IPS-15b (cell line): Measurements from ENCODE around the gene DMKN.
"Not testable (repeated sequence)": the region's sequence is repeated elsewhere in the genome, so short reads cannot be mapped to it uniquely, and the experiment has no call there.

Experiments used
- H3K27me3 ChIP-seq: one replicate; pipeline ENCODE4 v1.6.1; 2013; ENCODE audit warnings: low read length; ENCODE audit not compliant: control insufficient read depth, insufficient read depth
- H3K36me3 ChIP-seq: one replicate; pipeline ENCODE4 v1.6.1; 2013; ENCODE audit warnings: low read length; ENCODE audit not compliant: control insufficient read depth, insufficient read depth
- H3K4me1 ChIP-seq: one replicate; pipeline ENCODE4 v1.6.1; 2013; ENCODE audit warnings: mild to moderate bottlenecking, low read length; ENCODE audit not compliant: control insufficient read depth, insufficient read depth
- H3K4me3 ChIP-seq: one replicate; pipeline ENCODE4 v1.5.1; 2013; ENCODE audit warnings: low read depth, low read length
- H3K9ac ChIP-seq: one replicate; pipeline ENCODE4 v1.6.1; 2013; ENCODE audit warnings: low read depth, mild to moderate bottlenecking, low read length
- H3K9me3 ChIP-seq: one replicate; pipeline ENCODE4 v1.6.1; 2013; ENCODE audit warnings: mild to moderate bottlenecking, low read length; ENCODE audit not compliant: control insufficient read depth, insufficient read depth

Gene DMKN

DNA sequence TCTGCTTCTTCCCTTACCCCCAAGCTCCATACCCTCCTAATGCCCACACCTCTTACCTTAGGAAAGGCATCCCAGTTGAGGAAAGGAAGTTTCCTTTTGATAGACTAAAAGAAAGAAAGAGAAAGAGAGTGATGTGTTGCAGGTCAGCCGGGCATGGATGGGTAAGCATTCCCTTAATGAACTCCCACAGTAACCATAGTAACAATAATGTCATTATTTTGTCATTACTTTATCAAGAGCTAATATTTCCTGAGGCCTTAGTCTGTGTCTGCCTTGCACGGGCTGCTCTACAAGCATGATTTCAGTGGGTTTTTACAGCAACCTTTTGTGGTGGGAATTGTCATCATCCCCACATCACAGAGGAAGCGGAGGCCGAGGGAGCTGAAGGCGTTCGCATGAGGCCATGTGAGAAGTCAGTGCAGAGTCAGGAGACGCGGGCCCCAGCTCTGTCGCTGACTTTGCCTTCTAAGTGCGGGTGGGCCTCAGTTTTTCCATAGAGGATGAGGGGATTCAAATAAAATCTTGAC, 25.7 kb downstream of the DMKN start:
- Histone ChIP-seq H3K27me3 (no peaks in the 10 kb centered on the region), H3K9ac (no peak overlapping the region), H3K36me3 (no peaks in the 10 kb centered on the region), H3K4me3 (no peak overlapping the region), H3K9me3 (no peaks in the 10 kb centered on the region), H3K4me1 (no peaks in the 10 kb centered on the region)

DNA sequence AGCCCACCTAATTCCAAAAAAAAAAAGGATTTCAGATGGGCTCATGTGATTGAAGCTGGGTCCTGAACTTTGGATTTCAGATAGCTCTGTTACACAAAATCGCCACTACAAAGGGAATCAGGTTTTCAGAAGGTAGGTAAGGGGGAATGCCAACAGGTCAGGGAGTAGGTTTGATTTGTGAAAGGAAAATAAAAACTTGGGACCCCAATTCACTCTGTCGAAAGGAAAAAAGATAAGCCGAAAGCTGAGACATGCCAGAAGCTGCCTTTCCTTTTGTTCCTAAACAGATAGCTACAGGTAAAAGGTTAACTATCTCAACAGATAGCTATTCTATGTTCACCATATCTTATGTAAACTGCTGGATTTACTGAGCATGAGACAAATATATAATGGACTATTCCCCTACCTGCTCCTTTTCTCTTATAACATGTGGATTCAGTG, 27.2 kb downstream of the DMKN start:
- H3K9me3 ChIP-seq = no peaks in the 10 kb centered on the region
- H3K27me3 ChIP-seq = no peaks in the 10 kb centered on the region
- H3K9ac ChIP-seq = no peak overlapping the region
- H3K4me1 ChIP-seq = no peaks in the 10 kb centered on the region
- H3K4me3 ChIP-seq = no peak overlapping the region
- H3K36me3 ChIP-seq = no peaks in the 10 kb centered on the region

DNA sequence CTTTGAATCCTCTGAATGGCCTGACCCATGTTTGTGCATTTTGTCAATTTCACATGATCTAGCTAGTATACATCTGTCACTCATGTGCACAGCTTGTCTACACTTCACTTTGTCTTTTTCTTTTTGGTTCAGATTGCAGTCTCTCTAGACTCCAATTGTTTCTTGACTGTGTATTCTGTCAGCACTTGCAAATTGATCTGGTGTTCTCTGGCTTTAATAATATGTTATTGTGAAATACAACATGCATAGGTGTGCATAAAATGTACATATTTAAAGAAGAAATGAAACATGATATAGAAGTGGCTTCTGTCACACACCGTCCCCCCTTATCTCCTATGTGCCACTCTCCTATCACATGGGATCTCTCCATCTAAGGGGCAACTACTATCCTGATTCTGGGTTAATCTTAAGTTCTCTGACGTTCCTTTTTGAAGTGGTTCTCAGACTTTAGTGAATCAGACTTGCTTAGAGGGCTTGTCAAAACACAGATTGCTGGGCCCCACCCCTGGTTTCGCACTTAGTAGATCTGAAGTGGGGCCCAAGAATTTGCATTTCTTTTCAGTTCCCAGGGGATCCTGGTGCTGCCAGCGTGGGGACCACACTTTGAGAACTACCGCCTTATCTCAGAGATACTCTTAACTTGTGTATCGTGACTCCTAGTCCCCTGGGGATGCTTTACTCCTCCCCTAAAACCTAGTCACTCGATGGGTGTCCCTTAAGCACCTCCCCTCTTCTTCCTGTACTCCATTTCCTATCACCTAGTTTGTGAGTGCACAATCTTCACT, 29.0 kb downstream of the DMKN start:
- Histone ChIP-seq H3K9ac (no peak overlapping the region), H3K36me3 (no peaks in the 10 kb centered on the region), H3K27me3 (no peaks in the 10 kb centered on the region)

DNA sequence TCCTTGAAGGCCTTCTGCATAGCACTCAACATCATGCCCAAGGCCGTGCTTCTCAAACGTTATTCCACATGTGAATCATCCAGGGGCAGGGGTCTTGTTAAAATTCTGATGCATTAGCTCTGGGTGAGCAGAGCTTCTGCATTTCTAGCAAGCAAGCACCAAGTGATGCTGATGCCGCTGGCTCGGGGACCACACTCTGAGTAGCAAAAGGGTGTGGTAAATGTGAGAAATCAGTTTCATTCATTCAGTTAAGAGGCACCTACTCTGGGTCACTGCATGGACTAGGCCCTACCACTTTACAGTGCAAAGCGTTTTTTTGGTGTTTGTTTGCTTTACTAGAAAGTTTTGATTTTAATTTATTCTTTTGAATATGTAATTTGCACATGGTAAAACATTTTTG, 30.4 kb downstream of the DMKN start:
- Histone ChIP-seq H3K9me3 (no peaks in the 10 kb centered on the region), H3K36me3 (no peaks in the 10 kb centered on the region), H3K27me3 (no peaks in the 10 kb centered on the region), H3K4me1 (no peaks in the 10 kb centered on the region), H3K9ac (no peak overlapping the region), H3K4me3 (no peak overlapping the region)

More for the DNA sequence above, 29.0 kb downstream of the DMKN start:
- Histone ChIP-seq H3K9me3 (no peaks in the 10 kb centered on the region), H3K4me3 (no peak overlapping the region), H3K4me1 (no peaks in the 10 kb centered on the region)

DNA sequence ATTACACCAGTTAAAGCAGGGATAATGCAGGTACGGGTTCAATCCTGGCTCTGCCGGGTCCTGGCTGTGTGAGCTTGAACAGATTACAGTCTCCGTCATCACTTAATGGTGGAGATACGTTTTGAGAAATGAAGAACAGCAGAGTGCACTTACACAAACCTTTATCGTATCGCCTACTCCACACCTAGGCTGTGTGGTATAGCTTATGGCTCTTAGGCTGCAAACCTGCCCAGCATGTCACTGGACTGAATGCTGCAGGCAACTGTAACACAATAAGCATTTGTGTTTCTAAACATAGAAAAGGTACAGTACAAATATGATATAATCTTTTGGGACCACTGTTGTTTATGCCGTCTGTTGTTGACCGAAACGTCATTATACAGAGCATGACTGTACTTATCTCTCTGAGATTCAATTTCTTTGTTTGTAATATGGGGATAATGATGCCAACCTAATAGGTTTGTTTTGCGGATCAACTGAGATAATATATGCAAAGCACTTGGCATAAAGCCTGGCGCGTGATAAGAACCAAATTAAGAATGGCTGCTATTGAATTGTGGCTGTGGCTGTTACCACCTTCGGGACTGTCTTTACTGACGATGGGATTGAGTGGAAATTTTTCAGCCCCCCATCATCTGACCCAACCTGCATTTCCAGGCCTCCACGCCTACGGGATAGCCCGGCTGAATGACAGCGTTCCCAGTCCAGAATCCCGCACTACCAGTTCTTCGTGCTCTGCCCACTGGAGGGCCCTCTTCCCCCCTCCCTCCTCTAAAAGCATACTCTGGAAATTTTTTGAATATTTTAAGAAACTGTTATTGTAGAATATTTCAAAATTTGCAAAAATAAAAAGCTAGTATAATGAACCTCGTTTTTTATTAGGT, 34.4 kb downstream of the DMKN start:
- no peaks in the 10 kb centered on the region for H3K9me3 ChIP-seq
- H3K27me3 ChIP-seq = no peaks in the 10 kb centered on the region
- no peaks in the 10 kb centered on the region for H3K4me1 ChIP-seq
- no peak overlapping the region for H3K4me3 ChIP-seq
- no peaks in the 10 kb centered on the region for H3K36me3 ChIP-seq
- H3K9ac ChIP-seq = no peak overlapping the region

DNA sequence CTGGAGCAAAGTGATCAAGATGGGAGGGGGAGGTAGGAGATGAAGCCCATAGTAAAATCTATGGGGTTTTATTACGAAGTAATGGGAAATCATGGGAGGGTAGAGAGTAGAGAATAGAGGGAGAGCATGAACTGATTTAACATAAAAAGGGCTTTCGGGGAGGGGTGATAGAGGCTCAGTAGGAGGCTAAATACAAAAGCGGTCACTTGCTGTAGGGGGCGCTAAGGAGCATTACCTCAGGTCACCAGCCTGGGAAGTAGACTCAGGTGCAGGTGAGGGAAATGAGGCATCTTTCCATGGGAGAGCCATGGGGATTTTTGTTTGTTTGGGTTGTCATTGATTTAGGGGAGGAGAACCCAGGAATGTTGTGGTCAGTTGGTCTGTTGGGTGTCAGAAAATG, 37.3 kb downstream of the DMKN start:
- no peaks in the 10 kb centered on the region for H3K27me3 ChIP-seq
- no peak overlapping the region for H3K4me3 ChIP-seq
- no peaks in the 10 kb centered on the region for H3K36me3 ChIP-seq
- H3K9me3 ChIP-seq = no peaks in the 10 kb centered on the region
- H3K9ac ChIP-seq = no peak overlapping the region
- no peaks in the 10 kb centered on the region for H3K4me1 ChIP-seq

DNA sequence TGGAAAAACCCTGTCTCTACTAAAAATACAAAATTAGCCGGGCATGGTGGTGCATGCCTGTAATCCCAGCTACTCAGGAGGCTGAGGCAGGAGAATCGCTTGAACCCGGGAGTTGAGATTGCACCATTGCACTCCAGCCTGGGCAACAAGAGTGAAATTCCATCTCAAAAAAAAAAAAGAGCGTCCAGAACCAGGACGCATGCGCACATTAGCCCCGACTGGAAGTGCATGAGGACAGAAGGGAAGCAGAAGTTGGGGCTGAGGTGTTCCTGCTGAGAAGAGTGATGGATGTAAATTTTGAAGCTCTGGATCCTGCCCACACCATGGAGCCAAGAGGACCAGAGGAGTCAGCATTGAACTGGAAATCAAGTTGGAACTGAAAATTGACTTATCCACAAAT, 38.9 kb downstream of the DMKN start:
- not testable (repeated sequence) for H3K27me3 ChIP-seq, H3K9ac ChIP-seq, H3K4me1 ChIP-seq, H3K36me3 ChIP-seq, H3K9me3 ChIP-seq, H3K4me3 ChIP-seq

DNA sequence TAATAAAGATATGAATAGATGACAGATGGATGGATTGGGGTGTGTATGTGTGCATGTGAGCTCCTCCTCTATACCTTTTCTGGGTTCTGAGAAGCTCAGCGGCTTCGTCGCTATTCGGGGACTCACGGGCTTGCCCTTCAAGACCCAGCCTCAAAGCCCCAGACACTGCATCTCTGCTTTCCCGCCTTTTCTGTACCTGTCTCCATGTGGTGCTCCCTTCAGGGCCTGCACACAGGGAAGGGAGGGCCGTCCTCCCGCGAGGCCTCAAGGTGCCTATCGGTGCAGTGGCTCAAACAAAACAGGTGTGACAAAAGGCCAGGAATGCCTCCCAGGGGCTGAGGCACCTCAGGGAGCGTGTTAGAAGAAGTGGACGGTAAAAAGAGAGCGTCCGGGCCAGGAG, 39.3 kb downstream of the DMKN start:
- Histone ChIP-seq H3K27me3 (no peaks in the 10 kb centered on the region), H3K4me3 (no peak overlapping the region), H3K36me3 (no peaks in the 10 kb centered on the region), H3K9ac (no peak overlapping the region), H3K4me1 (peaks cover 4% of the 10 kb centered on the region), H3K9me3 (no peaks in the 10 kb centered on the region)

DNA sequence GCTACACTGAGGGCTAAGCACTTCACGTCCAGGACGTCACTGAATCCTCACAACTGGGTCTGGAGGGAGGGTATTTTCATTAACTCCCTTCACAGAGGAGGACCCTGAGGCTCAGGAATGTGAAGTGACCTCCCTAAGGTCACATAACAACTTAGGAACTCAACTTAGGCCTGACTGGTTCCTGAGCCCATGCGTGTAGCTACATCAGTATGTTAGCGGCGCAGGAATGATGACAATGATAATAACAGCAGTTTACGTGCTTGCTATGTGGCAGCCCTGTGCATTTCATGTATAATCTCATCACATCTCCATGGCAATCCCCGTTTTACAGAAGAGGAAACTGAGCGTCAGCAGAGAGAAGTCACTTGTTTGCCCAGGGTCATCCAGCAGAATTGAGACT, 41.5 kb downstream of the DMKN start:
- H3K36me3 ChIP-seq = no peaks in the 10 kb centered on the region
- no peaks in the 10 kb centered on the region for H3K27me3 ChIP-seq
- H3K4me1 ChIP-seq = peaks cover 4% of the 10 kb centered on the region
- no peaks in the 10 kb centered on the region for H3K9me3 ChIP-seq
- no peak overlapping the region for H3K4me3 ChIP-seq
- H3K9ac ChIP-seq = no peak overlapping the region

DNA sequence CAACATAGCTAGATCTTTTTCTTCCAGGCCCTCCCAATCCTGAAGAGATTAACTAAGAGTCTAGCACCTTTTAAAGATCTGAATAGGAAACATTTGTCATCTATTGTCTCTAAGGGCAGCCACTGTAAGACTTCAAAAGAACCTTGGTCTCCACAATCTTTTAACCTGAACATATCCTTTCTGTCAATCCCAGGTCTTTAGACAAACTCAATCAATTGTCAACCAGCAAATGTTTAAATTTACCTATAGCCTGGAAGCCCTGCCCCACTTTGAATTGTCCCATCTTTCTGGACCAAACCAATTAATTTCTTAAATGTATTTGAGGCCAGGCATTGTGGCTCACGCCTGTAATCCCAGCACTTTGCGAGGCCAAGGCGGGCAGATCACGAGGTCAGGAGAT, 42.4 kb downstream of the DMKN start:
- not testable (repeated sequence) for H3K4me1 ChIP-seq, H3K36me3 ChIP-seq, H3K9ac ChIP-seq, H3K27me3 ChIP-seq, H3K4me3 ChIP-seq, H3K9me3 ChIP-seq

DNA sequence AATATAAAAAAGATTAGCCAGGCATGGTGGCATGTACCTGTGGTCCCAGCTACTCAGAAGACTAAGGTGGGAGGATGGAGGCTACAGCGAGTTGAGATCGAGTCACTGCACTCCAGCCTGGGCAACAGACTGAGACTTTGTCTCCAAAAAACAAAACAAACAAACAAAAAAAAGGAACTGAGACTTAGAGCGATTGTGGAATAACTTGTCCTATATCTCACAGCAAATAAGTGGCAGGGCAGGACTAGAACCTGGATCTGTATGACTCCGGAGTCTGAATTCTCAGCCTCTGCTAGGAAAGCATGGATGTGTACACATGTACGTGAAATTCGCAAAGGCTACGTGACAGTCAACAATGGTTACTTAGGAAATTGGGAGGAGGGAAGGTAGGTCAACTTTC, 43.3 kb downstream of the DMKN start:
- no peaks in the 10 kb centered on the region for H3K9me3 ChIP-seq

DNA sequence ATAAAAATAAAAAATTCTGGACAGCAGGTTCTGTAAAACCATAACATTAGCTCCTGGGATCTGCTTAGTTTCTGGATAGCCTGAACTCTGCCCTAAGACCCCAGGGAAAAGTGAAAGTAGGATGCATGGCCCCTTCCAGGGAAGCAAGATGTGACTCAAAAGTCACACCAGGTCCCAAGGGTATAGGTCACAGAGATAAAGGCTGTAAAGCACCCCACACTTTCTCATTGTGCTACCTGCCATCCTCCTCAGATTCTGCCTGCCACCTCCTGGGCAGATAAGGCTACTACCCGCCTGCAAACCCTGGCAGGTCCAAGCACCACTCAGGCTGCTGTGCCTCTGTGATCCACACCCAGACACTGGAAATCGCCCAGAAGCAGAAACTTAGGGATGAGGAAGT, 44.8 kb downstream of the DMKN start:
- no peaks in the 10 kb centered on the region for H3K36me3 ChIP-seq
- H3K9me3 ChIP-seq = no peaks in the 10 kb centered on the region
- no peak overlapping the region for H3K4me3 ChIP-seq
- no peaks in the 10 kb centered on the region for H3K27me3 ChIP-seq
- no peak overlapping the region for H3K9ac ChIP-seq
- H3K4me1 ChIP-seq = peaks cover 4% of the 10 kb centered on the region

More for the DNA sequence above, 43.3 kb downstream of the DMKN start:
- Histone ChIP-seq H3K36me3 (no peaks in the 10 kb centered on the region), H3K9ac (no peak overlapping the region), H3K27me3 (no peaks in the 10 kb centered on the region), H3K4me3 (no peak overlapping the region), H3K4me1 (peaks cover 4% of the 10 kb centered on the region)
